Keratinocyte (primary cell): ENCODE data around the gene RANBP9. TPM values are rescaled to one million over a fixed set of nuclear protein-coding genes. Genes with fewer than 3 reads are reported as not detected.

Source experiments
- DNase-seq: peaks from one replicate; pipeline ENCODE4 v3.0.0-alpha.2; 2011; ENCODE audit warnings: low read depth, missing footprints, low spot score
- FAIRE-seq: peaks from 2 replicates; lab custom pipeline; 2011; peaks lifted over from hg19 to GRCh38; lab: Jason Lieb, UNC
- H2AFZ ChIP-seq: 2 replicates; pipeline ENCODE4 v1.6.0; 2012; ENCODE audit warnings: low read length, control low read depth, inconsistent platforms; ENCODE audit not compliant: control insufficient read depth
- H3K27ac ChIP-seq: 2 replicates; pipeline ENCODE4 v1.5.1; 2011; ENCODE audit warnings: low read length; ENCODE audit not compliant: control insufficient read depth, insufficient read depth
- H3K27me3 ChIP-seq: 3 replicates; pipeline ENCODE4 v1.6.0; 2011; ENCODE audit warnings: low read length; ENCODE audit not compliant: control insufficient read depth, insufficient read depth; ENCODE audit errors: extremely low read depth
- H3K36me3 ChIP-seq, 2 experiments: 2 replicates in 1 of 2; 3 replicates in 1 of 2; pipeline ENCODE4 v1.5.1; 2011; ENCODE audit warnings: low read length in 2 of 2, mild to moderate bottlenecking in 1 of 2; ENCODE audit not compliant: control insufficient read depth in 2 of 2, insufficient read depth in 2 of 2; ENCODE audit errors: extremely low read depth in 1 of 2
- H3K4me1 ChIP-seq: 3 replicates; pipeline ENCODE4 v1.5.1; 2011; ENCODE audit warnings: low read length; ENCODE audit not compliant: control insufficient read depth, insufficient read depth; ENCODE audit errors: extremely low read depth
- H3K4me2 ChIP-seq: 3 replicates; pipeline ENCODE4 v1.6.0; 2011; ENCODE audit warnings: low read depth, low read length; ENCODE audit not compliant: control insufficient read depth, insufficient read depth; ENCODE audit errors: extremely low read depth
- H3K4me3 ChIP-seq, 3 experiments: fragments of 200-600 bp in 1 of 3; sonication (generic) in 1 of 3; 2 replicates in 2 of 3; 3 replicates in 1 of 3; pipeline ENCODE4 v1.5.1; 2011 to 2016; ENCODE audit warnings: low read length in 3 of 3, mild to moderate bottlenecking in 3 of 3, control low read depth in 2 of 3, inconsistent platforms in 1 of 3, low read depth in 1 of 3, mixed read lengths in 1 of 3, mixed run types in 1 of 3, moderate library complexity in 1 of 3; ENCODE audit not compliant: control insufficient read depth in 2 of 3, insufficient read depth in 2 of 3; ENCODE audit errors: extremely low read depth in 1 of 3
- H3K79me2 ChIP-seq: 2 replicates; pipeline ENCODE4 v1.6.0; 2012; ENCODE audit warnings: low read length; ENCODE audit not compliant: control insufficient read depth, insufficient read depth
- H3K9ac ChIP-seq: 3 replicates; pipeline ENCODE4 v1.6.0; 2011; ENCODE audit warnings: low read length; ENCODE audit not compliant: control insufficient read depth, insufficient read depth; ENCODE audit errors: extremely low read depth
- H3K9me1 ChIP-seq: 3 replicates; pipeline ENCODE4 v1.6.0; 2011; ENCODE audit warnings: low read length; ENCODE audit not compliant: control insufficient read depth, insufficient read depth; ENCODE audit errors: extremely low read depth
- H3K9me3 ChIP-seq: 2 replicates; pipeline ENCODE4 v1.5.1; 2012; ENCODE audit warnings: low read depth, low read length; ENCODE audit not compliant: control insufficient read depth
- H4K20me1 ChIP-seq: 3 replicates; pipeline ENCODE4 v1.6.0; 2011; ENCODE audit warnings: low read length; ENCODE audit not compliant: control insufficient read depth, insufficient read depth; ENCODE audit errors: extremely low read depth
- CTCF ChIP-seq, 3 experiments: IDR thresholded peaks in 1 of 3; conservative IDR thresholded peaks in 1 of 3; optimal IDR thresholded peaks in 1 of 3; 2 replicates in 2 of 3; 3 replicates in 1 of 3; pipeline versions ENCODE3 to v1.5.1; 2011; ENCODE audit warnings: low read length in 3 of 3, mild to moderate bottlenecking in 3 of 3, moderate library complexity in 2 of 3, control low read depth in 1 of 3, inconsistent platforms in 1 of 3; ENCODE audit not compliant: insufficient read depth in 2 of 3; ENCODE audit errors: extremely low read depth in 1 of 3
- EZH2 ChIP-seq: IDR thresholded peaks from one replicate; pipeline ENCODE4 v1.6.1; 2012; ENCODE audit warnings: inconsistent platforms, mild to moderate bottlenecking, low read length, moderate library complexity
- dilution Hi-C: fragments of 300-500 bp; cut with MboI; formaldehyde crosslinking; loops from one replicate; pipeline ENCODE4 v1.7.0; 2020; ENCODE audit warnings: low sequenced_read_pairs; ENCODE audit not compliant: extremely low pct_ligation_motif_present
- polyA plus RNA-seq, 5 experiments: library from polyadenylated mRNA; depleted of rRNA in 3 of 5; stranded (reverse) in 3 of 5; stranded (forward) in 1 of 5; unstranded in 1 of 5; fragments of >200 nt; gene quantifications; 1 replicate in 1 of 5; 2 replicates in 3 of 5; 3 replicates in 1 of 5; pipeline versions ENCODE4 v1.2.1 to v1.2.3, GENCODE V29; 2011 to 2012; ENCODE audit warnings: missing spikeins in 2 of 5, low read depth in 1 of 5, low replicate concordance in 1 of 5

The RANBP9 gene
- polyA plus RNA-seq, 1 donor (not counting 4 experiments of a cell fraction or from before 2014, with no cell fraction given), result 36.7 TPM

- H4K20me1 ChIP-seq, result no peaks in the 10 kb centered on the region
- FAIRE-seq, result no peak
These were observed 47.4 kb upstream of the RANBP9 start for GRCh38 chr6:13759025-13759424.

GRCh38 chr6:13754644-13755043, 43.0 kb upstream of the RANBP9 start:
- Histone ChIP-seq H3K4me3 (no peak overlapping the region), H3K36me3 (no peaks in the 10 kb centered on the region), H3K4me2 (no peak overlapping the region), H2AFZ (no peak overlapping the region), H4K20me1 (no peaks in the 10 kb centered on the region), H3K9me1 (no peaks in the 10 kb centered on the region), H3K9ac (no peak overlapping the region), H3K4me1 (no peaks in the 10 kb centered on the region), H3K79me2 (no peaks in the 10 kb centered on the region), H3K27ac (no peak overlapping the region), H3K27me3 (no peaks in the 10 kb centered on the region), H3K9me3 (no peaks in the 10 kb centered on the region)
- dilution Hi-C loops, result no loop called here
- TF ChIP-seq CTCF (optimal IDR thresholded peaks at IDR 0.05 in 1 of 3, IDR thresholded peaks at IDR 0.05 in 1 of 3, conservative IDR thresholded peaks at IDR 0.05 in 1 of 3; ENCODE audit: extremely low read depth in 1 of 3, insufficient read depth in 2 of 3, low read length in 3 of 3) (no peak), EZH2 (no peak)
- FAIRE-seq (no peak), DNase-seq (no peak)

More at GRCh38 chr6:13759025-13759424, 47.4 kb upstream of the RANBP9 start:
- Histone ChIP-seq H3K36me3 (no peaks in the 10 kb centered on the region), H3K27ac (no peak overlapping the region), H3K9me3 (no peaks in the 10 kb centered on the region), H3K9me1 (no peaks in the 10 kb centered on the region), H3K27me3 (no peaks in the 10 kb centered on the region), H3K4me1 (peaks cover 31% of the 10 kb centered on the region), H3K79me2 (no peaks in the 10 kb centered on the region), H3K4me3 (no peak overlapping the region), H2AFZ (no peak overlapping the region), H3K4me2 (no peak overlapping the region), H3K9ac (no peak overlapping the region)
- TF ChIP-seq EZH2, result no peak
- no peak for TF ChIP-seq CTCF (optimal IDR thresholded peaks at IDR 0.05 in 1 of 3, IDR thresholded peaks at IDR 0.05 in 1 of 3, conservative IDR thresholded peaks at IDR 0.05 in 1 of 3; ENCODE audit: extremely low read depth in 1 of 3, insufficient read depth in 2 of 3, low read length in 3 of 3)
- no peak for DNase-seq
- dilution Hi-C loops, result no loop called here
